ENCODE results near the gene FBRS.
"Not testable (repeated sequence)": the region's sequence is repeated elsewhere in the genome, so short reads cannot be mapped to it uniquely, and the experiment has no call there.

The FBRS gene

DNA sequence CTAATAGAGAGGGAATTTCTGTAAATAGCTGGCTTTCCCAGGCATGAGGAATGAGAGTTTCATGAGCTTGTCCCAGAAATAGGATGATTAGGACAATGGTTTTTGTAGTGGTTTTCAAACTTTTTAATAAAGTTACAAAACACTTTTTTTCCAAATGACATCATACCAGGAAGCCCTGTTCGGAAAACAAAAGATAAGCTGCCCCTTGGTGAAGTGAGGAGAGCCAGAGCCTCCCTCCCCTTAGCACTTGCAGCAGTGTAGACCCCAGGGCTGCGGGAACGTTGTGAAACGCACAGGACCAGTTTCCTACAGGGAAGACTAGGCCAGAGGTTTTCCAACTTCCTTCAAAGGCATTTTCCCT, 7.6 kb downstream of the FBRS start:
- DNase-seq: no peak

DNA sequence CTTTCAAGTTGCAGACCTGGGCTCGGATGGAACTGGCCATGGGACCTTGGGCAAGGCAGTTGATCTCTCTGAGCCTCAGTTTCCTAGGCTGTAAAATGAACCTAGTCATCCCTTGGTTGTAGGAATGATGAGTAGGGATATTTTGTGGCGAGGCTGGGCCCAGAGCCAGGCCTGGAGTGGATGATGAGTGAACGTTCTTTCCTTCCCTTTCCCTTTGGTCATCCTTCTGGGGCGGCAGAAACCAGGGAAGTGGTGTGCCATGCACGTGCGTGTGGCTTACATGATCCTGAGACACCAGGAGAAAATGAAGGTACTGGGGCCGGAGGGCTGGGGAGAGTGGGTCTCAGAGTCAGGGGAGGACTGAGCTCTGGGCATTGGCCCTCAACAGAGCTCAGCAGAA, 8.4 kb downstream of the FBRS start:
- no peak for DNase-seq

DNA sequence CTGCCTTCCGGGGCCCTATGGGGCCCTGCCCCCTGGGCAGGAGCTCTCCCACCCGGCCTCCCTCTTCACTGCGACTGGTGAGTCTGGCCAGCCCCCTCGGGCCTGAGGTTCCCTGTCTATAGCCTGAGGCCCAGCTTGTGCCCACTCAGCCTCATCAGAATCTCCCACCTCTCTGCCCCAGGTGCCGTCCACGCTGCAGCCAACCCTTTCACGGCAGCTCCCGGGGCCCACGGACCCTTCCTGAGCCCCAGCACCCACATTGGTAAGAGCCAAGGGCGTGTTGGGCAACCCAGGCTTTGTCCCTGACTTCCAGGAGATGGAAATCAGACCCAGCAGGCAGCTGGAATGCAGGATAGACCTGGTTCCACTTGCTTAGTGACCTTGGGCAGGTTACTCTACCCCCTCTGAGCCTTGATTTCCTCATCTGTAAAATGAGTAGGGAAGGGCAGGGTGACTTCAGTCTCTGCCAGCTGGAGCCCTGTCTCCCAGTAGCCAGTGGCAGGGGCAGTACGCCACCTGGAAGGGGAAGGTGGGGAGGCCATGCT, 9.2 kb downstream of the FBRS start:
- no peak for DNase-seq

DNA sequence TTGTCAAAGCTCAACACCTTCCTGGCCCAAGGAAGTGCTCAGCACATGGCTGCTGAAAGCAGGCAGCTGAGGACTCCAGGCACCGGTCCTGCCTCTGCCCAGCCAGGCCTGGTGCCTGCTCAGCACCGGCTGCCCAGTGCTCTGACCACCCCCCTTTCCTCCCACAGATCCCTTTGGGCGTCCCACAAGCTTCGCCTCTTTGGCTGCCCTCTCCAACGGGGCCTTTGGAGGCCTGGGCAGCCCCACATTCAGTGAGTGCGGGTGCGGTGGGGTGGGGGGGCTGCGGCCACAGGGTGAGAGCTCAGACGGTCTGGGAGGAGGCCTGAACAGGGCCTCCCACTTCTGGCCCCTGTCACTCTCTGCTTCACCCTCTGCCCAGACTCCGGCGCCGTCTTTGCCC, 10.2 kb downstream of the FBRS start:
- no peak for DNase-seq

DNA sequence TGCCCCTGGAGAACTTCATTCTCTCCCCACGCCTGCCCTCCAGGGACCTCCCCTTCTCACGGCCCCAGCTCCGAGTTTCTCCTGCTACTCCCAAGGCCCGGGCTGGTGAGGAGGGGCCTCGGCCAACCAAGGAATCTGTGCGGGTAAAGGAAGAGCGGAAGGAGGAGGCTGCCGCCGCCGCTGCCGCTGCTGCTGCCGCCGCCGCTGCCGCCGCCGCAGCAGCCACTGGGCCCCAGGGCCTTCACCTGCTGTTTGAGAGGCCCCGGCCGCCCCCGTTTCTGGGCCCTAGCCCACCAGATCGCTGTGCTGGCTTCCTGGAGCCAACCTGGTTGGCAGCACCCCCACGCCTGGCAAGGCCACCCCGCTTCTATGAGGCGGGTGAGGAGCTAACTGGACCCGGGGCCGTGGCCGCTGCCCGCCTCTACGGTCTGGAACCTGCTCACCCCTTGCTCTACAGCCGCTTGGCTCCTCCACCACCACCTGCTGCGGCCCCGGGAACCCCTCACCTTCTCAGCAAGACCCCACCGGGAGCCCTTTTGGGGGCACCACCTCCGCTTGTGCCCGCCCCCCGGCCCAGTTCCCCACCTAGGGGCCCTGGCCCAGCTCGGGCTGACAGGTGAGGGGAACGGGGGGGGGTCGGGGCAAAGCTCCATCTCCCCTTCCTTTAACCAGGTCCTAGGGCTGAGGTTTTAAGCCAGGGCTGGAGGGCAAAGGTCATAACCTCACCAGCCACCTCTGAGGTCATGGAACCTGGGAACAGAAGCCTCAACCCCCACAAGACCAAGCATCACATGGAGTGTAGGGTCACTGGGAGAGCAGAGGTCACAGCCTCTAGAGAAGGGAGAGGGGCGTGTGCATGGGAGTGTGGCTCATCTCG, 11.0 kb downstream of the FBRS start:
- no peak for DNase-seq

DNA sequence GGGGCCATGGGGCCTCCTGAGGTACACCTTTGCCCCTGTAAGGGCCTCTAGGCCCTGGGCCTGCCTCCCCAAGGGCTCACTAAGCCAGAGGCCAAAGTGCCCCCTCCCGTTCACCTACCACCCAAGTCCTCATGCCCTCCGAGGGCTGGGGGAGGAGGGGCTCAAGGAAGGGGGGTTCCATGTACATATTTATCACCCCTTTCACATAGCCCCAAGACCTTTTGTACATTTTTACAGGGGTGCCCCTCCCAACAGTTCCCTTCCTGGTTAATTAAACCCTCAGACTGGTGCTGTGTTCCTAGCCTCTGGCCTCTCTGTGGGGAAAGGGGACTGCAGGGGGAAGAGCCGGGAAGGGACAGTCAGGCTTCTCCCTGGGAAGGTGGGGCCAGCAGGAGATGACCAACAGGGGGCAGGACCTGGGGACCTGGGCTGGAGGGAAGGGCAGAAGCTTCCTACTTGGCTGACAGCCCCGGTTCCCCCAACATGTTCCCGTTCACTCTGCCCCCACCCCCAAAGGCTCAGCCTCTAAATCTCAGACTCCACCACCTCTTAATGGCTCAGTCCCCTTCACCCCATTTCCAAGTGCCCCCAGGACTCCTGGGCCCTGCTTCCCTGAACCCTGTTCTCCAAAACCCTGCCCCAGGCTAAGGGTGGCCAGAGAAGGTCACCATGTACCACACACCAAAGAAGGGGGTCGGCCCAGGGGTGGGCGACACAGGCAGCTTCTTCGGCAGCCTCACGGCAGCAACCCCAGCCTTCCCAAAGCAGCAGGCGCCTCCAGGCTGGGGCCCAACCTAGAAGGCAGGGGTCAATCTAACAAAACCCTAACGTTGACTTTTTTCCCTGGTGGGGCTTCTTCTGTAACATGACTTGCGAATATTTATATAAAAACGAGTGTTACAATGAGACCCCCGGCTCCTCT, 11.9 kb downstream of the FBRS start:
- DNase-seq: no peak

DNA sequence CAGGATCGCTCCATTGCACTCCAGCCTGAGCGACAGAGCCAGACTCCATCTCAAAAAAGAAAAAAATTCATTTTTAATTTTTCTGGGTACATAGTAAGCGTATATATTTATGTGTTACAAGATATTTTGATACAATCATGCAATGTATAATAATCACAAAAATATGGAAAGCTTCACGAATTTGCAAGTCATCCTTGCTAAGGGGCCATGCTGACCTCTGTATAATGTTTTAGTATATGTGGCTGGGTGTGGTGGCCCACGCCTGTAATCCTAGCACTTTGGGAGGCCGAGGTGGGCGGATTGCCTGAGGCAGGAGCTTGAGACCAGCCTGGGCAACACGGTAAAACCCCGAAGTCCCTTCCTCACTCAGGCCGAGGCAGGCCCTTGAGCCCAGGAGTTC, 16.9 kb downstream of the FBRS start:
- DNase-seq: no peak

DNA sequence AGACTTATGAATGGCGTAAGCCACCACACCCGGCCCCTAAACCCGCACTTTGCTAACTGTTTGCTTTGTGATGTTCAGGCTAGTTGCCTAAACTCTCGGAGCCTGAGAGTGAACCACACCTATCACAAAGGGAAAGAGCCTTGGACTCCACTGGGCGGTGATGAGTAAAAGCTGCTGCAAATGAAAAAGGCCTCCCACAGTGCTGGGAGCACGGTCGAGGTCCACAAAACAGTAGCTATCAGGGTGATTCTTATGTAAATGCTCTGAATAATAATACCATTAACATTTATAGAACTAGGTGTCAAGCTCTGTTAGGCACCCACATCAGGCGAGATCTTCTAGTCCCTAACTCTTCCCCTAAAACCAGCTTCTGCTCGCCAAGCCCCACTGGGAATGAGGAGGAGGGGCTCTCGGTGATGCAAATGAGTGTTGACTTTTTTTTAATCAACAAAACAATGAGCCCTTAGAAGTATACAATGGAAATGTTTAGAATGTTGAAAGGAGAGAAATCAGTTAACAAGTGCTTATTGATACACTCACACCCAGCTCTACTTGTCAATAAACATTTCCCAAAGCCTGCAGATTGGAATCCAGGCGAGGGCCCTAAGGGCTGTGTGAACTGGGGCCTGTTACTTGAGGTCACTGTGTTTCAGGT, 19.8 kb downstream of the FBRS start:
- DNase-seq: no peak

DNA sequence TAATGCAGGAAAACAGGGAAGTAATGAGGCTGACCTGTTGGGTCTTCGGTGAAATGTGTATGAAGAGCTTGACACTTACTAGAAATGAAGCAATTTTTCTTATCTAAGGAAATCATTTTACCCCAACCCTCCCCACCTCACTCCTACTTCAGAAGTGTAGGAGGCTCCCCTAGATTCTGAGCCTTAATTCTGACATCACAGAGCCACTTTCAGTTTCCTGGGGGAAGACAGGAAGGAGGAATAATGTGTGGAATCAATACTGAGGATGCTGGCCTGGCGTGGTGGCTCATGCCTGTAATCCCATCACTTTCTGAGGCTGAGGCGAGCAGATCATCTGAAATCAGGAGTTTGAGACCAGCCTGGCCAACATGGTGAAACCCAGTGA, 20.3 kb downstream of the FBRS start:
- DNase-seq: no peak

DNA sequence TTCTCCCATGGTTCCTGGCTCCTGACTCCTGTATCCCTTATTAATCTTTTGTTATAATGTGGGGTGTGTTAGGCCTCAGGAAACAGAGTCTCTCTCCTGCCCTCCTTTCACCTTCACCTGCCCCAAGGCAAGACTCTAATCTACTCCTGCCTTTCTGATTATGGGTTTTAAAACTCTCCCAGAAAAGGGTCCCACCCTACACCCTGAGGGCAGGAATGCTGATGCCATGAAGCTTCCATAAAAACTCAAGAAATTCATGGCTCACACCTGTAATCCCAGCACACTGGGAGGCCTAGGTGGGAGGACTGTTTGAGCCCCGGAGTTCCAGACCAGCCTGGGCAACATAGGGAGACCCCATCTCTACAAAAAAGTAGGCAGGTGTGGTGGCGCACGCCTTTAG, 22.1 kb downstream of the FBRS start:
- DNase-seq: no peak

DNA sequence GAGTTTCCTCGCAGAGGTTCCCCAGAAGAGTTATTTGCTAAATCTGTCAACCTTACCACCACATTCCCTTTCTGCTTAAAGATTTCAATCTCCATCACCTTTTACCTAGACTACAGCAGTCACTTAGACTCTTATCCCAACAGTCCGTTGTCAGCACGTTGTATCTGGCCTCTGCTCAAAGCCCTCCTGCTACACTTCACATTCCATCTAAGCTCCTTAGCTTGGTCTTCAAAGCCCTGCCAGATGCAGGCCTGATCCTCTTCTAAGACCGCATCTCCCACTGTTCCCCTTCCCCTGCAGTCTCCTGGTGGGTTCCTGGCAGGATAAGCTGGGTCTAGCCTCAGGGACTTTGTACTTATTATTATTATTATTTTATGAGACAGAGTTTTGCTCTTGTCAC, 30.5 kb downstream of the FBRS start:
- no peak for DNase-seq

DNA sequence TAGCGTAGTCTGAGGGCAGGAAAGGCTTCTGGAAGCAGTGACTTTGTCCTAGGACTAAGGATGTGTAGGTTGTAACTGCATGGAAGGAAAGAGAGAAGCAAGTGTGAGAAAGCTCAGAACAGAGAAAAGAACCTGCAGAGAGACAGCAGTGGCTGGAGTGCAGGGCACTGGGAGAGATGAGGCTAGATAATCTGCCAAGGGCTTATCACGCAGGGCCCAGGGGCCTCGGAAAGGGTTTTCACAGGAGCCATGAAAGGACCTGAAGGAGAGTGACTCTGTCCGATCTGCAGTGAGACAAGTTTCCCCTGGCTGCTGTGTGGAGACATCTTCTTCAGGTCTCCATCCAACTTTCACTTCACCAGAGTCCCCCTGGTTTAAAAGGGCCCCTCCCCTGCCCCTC, 33.7 kb downstream of the FBRS start:
- no peak for DNase-seq

DNA sequence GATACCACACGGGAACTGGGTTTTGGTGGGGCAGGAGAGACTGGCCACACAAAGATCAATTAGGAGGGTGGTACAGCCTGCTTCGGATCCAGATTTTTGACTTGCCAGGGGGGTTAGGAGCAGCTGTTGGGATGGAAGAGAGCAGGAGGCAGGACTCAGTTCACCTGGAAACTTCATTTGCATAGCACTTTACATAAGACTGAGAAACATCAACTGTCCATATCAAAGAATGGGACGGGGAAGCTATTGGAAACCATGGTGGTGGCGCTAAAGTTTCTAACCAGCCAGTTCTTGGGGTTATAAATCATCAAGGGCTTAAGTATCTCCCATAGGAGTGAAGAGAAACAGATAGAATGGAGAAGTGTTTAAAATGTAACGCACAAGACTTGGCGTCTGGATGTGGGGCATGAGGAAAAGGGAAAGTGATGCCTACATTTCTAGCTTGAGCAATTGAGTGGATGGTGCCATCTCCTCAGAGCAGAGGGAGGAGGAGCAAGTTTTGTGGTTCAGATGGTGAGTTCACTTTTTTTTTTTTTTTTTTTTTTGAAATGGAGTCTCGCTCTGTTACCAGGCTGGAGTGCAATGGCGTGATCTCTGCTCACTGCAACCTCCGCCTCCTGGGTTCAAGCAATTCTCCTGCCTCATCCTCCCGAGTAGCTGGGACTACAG, 34.3 kb downstream of the FBRS start:
- no peak for DNase-seq

DNA sequence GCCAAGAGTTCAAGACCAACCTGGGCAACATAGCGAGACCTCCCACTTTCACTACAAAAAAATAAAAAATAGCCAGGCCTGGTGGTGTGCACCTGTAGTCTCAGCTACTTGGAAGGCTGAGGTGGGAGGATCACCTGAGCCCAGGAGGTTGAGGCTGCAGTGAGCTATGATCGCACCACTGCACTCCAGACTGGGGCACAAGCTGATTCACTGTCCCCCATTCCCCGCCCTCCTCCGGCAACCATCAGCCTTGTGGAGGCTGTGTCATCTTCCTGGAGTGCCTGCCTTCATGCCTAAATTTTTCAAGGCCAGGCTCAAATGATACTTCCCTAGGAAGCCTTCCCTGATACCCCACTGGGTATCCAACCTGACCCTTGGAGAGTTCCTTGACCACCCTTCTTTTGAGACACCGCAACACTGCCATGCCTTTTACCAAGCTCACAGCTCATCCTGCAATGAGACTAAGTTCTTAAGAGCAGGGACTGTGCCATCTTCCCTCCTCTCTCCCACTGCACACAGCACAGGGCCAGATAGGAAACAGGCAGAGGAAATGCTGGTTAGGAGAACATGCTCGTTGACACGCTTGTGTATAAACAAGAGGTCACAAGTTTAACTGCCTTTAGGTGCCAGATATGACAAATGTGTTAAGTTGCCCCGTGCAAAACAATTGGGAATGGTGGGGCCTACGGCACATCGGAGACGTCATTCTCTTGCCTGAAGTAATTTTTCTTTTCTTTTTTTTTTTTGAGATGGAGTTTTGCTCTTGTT, 36.9 kb downstream of the FBRS start:
- no peak for DNase-seq

DNA sequence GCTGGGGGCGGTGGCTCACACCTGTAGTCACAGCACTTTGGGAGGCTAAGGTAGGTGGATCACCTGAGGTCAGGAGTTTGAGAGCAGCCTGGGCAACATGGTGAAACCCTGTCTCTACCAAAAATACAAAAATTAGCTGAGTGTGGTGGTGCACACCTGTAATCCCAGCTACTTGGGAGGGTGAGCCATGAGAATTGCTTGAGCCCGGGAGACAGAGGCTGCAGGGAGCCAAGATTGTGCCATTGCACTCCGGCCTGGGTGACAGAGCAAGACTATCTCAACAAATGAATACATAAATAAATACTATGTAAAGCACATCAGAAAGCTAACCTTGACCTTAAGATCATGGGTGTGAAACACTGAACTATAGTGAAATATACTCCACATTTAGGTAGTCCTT, 38.4 kb downstream of the FBRS start:
- DNase-seq: not testable (repeated sequence)

DNA sequence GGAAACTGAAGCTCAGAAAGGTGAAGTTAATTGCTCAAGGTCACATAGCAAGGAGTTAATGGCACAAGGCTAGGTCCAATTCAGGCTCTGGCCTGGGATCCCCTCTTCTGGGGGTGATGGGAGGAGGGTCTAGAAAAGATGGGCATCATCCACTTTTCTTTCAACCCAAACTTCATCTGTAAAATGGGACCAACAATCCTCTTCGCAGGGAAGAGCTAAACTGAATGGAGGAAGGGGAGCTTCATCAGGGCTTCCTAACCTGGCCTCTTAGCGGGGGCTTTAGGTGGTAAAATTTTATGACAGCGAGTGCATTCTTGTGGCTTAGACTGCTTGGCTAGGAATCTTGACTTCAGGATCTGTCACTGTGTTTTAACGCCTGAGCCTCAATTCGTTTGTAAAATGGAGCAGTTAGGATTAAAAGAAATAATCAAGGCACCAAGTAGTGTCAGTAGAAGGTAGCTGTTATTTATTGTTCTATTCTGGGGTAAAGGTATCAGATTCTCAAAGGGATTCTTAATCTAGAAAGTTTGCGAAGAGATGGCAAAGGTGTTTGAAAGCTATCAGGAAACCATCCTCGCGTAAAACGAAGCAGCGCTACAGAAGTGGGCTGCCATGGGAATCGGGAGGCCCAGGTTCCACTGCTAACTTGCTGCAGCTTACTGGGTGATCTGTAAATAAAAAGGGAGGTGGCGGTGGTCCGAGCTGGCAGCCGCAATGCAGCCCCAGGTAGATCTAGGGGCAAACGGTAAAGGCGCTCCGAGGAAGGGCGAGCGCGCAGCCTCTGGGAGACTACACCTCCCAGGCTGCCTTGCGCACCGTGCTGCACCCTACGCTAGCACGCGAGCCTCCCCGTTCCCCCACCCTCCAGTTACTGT, 39.3 kb downstream of the FBRS start:
- no peak for DNase-seq

DNA sequence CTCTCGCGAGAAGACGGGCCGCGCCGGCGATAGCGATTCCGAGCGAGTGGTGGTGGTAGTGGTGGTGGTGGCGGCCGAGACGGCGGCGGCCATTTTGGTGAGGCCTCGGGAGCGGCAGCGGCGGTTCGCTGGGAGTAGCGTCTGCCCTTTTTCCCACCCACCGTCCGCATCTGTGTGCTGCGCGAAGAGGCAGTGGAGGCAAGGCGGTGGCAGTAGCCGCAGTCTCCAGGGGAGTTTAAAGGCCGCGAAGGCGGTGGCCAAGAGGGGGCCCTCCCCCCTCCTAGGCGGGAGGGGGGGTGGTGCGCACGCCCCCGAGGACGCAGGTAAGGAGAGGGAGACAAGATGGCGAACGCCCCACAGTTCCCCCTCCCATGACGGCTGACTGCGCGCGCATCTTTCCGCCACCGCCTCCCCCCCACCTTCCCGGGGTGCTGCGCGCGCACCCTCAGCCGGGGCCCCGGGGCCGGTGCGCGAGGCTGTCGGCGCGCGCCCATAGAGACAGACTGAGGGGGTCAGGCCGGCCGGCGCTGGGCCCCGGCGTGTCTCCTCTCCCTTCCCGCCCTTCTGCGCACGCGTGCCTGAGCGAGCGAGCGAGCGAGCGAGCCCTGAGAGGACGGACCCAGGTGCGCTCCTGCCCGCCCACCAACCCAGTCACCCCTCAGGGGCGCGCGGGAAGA, 40.0 kb downstream of the FBRS start:
- peak; percentile 79 to 85 for DNase-seq

DNA sequence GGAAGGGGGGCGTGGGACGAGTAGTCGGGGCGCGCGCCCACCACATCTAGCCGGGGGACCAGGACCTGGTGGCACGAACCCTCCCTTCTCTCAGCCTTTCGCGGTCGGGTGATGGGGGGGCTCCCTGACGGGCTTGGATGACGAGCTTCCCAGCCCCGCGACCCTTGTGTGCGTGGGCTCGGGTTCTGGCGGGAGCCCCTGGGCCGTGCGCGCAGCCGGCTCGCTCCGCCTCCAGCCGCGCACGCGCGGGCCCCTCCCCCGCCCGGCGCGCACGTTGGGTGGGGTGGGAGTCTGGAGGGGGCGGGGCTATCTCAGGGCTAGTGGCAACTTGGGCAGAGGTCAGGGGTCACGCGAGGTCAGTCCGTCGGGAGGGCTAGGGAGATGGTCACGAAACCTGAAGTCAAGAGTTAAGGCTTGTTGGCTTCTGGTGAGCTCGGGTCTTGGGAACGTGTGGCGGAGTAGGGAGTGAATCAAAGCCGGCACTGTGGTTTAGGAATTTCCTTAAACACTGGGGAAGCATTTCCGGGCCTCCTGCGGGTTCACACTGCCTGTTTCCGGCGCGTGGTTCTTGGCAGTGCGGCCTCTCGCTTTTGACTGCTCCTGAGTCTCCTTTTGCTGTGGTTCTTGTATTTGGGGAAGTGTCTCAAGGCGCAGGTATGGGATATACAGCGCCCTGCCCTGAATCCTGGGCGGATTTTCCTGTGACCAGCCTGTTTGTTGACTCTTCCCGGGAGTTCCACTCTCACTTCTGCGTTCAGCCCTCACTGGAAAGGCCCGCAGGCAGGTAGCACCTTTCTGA, 40.8 kb downstream of the FBRS start, which contains the start of gene SRCAP:
TSS of gene SRCAP (plus strand) at position 356 of the 799 bp plus-strand sequence. CDS start 1,654 bp downstream, outside the sequence.
- peak; percentile 7 to 30 for DNase-seq

DNA sequence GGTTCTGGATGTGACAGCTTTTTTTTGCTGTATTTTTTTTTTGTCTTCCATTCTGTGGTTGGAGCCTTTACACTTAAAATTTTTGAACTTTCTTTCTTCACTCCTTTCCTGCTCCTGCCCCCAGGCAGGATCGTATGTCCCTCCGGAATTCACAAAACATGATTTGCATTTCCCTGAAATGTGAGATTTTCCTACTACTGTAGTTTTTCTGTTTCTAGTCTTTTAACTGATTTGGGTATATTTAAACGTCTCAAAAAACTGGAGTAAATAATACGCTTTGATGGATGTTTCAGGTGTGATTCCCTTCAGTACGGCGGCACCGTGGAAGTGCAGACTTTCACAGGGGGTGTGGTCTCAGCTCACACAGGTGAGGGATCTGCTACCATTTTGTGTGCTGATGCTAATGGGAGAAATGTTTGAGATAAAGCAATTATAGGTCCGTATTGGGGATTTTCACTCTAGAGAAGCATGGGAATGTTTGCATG, 41.4 kb downstream of the FBRS start:
- no peak for DNase-seq
